SKM-1 treated with dmso at 0.1 percent for 144 hours (cell line): ENCODE data around the gene PPT1.
A peak's percentile ranks its signal among the peaks of the same experiment; 100 is the strongest.

Source experiments
- DNase-seq: peaks from one replicate; lab custom pipeline; 2025; ENCODE audit not compliant: unreplicated experiment; lab: John Stamatoyannopoulos, UW

PPT1 gene

DNA sequence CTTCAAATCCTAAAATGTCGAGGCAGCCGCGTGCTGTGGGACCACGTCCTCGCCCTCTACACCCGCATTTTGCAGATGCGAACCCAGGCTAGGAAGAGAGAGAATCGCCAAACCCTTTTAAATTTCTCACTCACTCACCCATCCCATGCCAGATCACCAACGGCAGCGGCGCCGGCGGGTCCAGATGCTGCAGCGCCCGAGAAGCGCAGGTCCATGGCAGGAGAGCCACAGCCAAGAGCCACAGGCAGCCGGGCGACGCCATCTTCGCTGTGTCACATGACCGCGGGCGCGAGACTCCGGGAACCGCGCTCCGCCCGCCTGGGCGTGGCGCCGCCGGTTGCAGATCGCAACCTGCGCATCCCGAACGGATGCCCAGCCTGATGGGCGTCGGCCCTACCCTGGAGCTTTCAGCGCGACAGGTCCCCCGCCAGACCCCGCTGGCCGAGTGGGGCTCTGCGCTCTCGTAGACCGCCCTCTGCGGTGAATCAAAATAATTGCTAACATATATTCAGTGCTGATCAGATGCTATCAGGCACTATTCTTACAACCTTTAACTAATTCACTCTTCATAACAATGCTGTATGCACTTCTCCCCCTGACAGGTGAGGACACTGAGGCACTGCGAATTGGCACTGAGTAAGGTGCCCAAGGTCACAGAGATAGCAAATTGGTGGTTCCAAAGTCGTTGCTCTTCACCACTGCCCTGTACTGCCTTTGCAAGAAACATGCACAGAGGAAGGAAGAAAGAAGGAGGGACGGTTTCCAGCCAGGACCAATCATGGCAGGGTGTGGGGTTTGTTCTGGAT lies at the start of gene PPT1:
PPT1 (minus strand) TSS at position 276 of the 806 bp plus-strand sequence; CDS start at position 262, 14 bp downstream.
- DNase-seq, result peak; percentile 42

DNA sequence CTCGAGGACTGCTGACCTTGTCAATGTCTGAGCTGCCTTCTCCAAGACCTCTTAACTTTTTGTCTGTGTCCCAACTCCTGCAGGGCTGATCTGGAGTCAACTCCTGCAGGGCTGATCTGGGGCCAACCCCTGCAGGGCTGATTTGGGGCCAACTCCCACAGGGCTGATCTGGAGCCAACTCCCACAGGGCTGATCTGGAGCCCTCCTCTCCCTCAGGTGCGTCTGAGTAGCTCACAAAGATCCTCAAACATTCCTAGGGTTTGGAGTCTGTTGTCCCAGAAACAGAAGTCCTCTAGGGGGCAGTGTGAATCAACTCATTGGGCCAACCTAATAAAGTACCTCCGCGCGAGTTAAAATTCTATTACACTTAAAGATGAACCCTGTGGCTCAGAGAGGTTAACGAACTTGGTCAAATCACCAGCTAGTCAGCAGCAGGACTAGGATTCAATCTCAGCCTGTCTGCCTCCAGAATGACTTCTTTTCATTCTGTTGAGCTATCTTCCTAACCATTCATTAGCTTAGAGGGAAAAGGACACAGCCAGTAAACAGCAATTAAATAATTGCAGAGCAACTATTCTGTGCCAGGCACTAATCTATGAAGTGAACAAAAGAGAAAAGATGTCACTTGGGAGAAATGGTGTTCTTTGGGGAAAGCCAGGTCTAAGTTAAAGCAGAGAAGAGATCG lies 47.0 kb upstream of the PPT1 start:
- DNase-seq, result peak; percentile 59

DNA sequence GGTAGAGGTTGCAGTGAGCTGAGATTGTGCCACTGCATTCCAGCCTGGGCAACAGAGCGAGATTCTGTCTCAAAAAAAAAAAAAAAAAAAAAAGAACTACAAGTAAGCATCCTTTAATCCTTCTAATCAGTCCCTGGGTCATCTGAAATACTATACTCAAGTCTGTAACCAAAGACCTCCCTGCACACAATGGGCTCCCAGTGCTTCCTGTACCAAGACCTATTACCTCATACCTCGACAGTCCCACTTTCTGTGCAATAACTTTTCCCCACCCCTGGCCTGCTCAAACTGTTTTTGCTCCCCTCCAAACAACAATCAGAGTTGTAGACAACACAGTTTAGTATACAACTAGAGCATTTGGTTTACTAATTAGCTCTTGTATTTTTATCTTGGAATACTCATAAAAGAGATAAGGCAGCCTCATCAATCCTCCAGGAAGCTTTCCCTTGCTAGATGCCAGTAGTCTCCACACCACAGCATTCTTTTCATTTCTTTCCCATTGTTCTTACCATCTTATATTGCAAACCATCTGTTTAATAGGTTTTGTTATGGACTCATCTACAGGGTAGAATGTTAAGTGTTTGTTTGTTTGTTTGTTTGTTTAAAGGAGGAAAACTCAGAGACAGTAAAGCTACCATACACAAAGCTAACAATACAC lies 45.0 kb upstream of the PPT1 start:
- DNase-seq, result no peak

DNA sequence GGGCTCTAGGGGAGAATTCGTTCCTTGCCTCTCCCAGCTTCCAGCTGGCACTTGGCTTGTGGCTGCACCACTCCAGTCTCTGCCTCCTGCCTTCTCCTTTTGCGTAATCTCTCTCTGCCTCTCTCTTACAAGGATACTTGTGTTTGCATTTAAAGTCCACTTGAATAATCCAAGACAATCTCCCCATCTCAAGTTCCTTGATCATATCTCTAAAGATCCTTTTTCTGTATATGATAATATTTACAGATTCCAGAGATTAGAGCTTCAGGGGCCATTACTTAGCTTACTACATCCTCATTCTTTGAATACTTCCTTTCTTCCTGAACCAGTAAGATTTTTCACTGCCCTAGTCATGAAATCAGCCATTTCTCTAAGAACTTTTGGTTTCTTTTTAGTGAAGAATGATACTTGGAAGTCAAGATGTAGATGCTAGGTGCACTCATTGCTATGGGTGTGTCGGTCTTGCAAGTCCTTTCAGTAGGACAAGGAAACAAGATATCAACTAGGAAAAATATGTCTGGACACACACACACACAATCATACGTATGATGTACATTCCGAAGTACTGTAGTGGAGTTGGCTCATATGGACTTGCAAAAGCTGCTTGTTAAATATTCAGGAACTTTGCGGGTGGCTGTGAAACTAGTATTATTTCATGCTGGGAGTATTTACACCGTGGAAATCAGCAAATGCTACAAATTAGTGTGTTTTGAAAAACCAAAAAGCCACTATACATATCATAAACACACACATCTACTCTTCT lies 43.3 kb upstream of the PPT1 start:
- DNase-seq, result no peak

DNA sequence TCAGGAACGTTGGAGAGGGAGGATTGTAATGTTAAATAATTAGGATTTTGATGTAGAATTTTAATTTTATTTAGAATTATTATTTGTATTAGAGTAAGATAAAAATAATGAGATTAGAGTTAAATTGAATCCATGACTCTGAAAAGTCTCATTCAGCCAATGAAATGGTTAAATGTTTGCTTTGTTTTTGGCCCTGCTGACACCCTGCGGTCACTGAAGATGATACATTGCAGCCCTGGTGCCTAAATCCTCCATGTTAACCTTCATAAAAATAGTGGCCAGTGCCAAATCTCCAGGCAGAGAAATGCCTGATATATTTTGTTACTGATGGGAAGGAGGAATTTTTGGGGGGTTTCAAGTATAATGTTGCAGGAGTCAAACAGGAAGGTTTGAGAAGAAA lies 36.8 kb upstream of the PPT1 start:
- no peak for DNase-seq

DNA sequence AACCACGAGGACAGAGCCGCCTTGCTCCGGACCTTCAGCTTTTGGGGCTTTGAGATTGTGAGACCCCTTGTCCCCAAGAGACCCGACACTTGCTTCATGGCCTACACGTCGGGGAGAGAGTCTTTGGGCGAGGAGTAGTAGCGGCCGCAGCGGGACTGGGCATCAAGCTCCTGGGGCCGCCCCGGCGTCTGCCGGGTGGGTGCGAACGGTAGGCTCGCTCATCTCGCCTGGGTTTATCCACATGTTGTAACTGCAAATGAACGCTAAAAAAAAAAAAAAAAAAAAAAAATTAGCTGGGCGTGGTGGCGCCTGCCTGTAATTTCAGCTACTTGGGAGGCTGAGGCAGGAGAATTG lies 36.2 kb upstream of the PPT1 start:
- no peak for DNase-seq

DNA sequence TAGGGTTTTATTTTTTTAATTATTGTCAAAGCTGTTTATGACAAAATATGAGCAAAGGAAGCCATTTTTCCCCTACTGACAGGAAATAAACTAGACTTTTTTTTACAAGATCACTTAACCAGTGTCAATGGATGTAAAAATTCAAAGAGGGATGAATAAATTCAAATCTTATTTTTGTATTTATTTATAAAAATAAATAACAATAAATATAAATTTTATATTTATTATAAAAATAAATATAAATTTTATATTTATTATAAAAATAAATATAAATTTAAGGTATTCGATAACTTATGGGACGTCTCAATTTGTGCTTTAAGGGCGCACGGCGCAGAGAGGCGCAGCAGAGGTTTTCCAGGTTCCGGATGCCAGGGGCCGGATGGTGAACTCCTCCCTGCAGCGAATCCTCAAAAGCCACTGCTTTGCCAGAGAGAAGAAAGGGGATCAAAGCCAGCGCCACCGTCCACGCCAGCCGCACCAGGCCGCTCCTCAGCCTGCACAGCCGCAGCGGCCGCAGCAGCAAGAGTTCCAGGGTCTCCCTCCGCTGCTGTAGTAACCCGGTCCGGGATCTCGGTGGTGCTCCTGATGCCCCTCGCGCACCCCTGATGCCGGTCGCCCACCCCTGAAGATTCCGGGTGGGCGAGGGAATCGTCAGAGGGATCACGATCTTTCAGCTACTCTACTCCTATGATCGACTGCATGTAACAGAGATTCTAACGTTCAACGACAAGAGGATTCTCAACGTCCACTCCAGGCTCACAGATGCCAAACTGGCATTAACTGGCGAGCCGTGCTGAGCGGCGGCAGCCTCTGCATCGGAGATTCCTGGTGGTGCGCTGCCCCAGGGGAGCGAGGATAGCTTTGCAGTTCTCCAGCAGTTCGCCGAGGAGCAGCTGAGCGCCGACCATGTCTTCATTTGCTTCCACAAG lies 35.6 kb upstream of the PPT1 start:
- DNase-seq, result no peak

DNA sequence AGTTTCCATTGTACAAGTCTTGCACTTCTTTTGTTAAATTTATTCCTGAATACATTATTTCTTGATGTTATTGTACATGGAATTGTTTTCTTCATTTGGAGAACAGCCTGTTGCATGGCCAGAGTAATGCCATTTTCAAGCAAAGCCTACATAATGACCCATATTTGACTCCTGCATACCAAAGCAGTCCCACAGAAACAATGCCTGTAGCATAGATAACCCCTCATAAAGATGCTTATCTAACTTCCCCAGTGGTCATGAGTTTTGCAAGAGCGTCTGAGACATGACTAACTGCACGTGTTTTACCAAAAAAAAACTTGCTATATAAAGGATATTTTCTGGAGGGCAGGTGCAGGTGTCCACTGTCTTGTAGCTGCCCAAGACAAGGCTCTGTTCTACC lies 33.8 kb upstream of the PPT1 start:
- DNase-seq, result peak; percentile 39

DNA sequence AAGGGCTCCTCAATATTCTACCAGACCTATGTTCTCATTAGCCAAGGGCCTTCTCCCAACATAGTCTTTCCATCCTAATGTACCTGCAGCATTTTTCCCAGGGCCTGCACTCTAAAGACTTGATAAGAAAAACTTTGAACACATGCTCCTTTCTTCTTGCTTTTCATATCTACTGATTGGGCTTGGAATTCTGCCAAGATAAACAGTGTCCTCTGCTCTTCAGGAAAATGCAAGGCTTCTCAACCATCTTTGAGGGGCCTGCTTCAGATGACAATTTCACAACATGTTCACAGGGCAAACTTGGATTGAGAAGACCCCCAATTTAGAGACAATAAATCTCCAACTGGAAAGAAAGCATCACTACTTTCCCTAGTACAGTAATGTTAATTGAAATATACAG lies 25.8 kb upstream of the PPT1 start:
- DNase-seq, result no peak

DNA sequence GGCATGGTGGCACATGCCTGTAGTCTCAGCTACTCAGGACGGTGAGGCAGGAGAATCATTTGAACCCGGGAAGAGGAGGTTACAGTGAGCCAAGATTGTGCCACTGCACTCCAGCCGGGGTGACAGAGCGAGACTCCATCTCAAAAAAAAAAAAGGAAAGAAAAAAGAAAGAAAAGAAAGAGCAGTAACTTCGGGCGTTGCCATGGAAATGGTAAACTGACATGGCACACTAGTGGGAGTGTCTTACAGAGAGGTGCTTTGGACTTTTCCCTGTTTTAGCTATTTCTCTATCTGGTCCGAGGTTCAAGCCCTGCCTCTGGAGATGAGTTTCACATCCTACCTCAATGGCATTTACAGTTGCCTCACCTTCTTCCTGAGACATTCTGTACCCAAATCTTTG lies 23.1 kb upstream of the PPT1 start:
- DNase-seq, result no peak

DNA sequence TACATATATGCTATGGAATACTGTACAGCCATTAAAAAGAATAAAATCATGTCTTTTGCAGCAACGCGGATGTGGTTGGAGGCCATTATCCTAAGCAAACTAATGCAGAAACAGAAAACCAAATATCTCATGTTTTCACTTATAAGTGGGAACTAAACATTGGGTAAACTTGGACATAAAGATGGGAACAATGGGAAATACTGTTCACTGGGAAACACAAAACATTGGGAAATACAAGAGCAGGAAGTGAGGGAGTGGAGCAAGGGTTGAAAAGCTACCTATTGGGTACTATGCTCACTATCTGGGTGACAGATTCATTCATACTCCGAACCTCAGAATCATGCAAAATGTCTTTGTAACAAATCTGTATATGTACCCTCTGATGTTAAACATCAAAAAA lies 17.3 kb upstream of the PPT1 start:
- DNase-seq, result no peak

DNA sequence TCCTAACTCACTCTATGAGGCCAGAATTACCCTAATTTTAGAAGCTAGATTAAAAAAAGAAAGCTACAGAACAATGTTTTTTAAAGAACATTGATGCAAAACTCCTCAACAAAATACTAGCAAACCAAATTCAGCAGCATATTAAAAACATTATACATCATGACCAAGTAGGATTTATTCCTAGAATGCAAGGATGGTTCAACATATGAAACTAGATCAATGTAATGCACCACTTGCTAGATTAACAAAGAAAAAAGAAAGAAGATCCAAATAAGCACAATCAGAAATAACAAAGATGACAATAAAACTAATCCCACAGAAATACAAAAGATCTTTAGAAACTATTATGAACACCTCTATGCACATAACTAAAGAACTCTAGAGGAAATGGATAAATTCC lies 13.3 kb upstream of the PPT1 start:
- DNase-seq, result no peak

DNA sequence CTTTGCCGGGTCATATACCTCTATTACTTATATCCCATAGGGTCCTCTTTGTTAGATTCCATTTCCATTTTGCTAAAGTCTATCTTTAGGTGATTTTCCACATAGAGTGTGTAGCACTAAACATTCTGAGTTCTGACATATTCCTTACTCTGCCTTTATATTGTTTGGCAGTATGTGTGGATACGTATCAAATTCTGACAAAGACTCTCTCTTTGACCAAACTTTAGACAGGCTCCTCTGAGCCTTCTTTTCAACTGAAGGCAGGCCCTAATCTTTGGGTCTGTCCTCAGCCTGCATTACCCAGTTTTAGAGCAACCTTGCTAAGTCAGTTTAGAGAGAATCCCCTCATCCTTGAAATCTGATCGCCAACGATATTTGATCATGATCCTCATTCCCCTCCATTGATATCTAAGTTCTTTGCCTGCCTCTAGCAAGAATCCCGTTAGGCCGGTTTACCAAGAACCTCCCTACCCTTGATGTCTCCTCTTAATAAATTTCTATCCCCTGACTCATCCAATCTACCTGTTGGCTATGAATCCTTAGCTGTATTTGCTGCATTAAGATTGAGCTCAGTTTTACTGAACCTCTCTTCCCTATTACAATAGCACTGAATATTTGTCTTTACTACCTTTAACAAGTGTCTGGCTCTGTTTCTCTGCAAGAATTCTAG lies 10.4 kb upstream of the PPT1 start:
- DNase-seq, result no peak

DNA sequence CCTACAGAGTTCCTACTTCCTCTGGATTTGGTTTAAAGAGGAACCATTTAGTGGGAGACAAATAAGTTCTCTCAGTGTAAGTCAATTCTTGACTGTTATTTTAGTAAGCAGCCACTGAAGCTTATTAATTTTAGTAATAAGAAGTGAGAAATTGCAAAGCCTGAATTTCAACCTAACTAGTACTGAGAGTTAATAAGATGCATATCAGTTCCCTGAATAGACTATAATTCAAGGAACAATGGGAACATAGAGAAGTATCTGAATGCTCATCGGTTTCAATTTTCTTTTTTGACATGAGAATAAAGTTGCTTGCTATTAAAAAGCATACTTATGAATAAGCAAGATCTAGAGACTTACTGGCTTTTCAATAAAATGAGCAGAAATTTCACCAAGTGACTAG lies 8.0 kb upstream of the PPT1 start:
- no peak for DNase-seq

DNA sequence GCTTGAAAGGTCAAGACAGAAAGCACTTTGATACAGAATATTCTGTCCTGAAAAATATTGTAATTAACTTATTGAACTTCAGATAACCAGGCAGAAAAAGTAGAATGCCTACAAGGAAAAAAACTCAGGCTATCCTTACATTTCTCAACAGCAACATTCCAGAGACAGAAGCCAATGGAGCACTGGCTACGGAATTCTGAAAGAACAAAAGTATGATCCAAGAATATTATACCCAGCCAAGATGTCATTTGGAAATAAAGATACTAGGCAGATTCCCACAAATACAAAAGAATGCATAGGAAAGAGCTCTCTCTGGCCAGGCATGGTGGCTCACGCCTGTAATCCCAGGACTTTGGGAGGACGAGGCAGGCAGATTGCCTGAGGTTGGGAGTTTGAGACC lies 5.8 kb upstream of the PPT1 start:
- no peak for DNase-seq

DNA sequence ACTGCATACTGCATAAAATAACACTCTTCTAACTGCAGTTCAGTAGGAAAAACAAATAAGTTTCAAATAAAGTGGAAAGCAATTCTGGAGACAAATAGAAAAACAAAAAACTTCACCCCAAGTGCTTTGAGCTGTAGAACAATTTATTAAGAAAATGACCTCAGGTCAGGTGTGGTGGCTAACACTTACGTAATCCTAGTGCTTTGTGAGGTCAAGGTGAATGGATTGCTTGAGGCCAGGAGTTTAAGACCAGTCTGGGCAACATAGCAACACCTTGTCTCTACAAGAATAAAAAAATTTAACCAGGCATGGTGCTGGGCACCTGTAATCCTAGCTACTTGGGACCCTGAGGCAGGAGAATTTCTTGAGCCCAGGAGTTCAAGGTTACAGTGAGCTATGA lies 5.0 kb upstream of the PPT1 start:
- no peak for DNase-seq

DNA sequence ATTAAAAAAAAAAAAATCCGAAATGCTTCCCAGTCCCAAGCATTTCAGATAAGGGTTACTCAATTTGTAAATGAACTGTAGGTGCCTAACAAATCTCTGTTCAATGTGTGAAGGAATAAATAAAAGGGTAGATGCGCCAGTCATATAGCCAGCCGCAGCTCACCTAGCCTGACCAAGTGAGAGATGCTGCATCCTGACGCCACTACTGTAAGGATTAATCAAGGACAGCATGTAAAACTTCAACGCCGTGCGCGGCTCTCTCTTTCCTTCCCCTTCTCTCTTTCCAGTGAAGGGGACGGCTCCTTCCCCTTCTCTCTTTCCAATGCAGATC lies 441 bp downstream of the PPT1 start:
- DNase-seq, result no peak

DNA sequence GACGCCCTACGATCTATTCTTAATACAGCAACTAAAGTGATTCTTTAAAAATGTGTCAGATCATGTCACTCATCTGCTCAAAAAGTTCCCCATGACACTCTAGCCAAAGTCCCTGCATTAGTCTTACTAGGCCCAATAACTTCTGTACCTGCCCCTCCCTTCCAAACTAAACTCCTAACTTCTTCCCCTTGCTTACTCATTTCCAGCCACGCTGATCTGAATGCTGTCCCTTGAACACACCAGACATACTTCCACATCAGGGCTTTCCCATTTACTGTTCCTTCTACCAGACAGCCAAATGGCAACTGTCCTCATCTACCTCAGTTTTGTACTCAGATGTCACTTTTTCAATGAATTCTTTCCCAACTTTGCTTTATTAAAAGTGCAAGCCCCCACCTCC lies 1.2 kb downstream of the PPT1 start:
- no peak for DNase-seq

DNA sequence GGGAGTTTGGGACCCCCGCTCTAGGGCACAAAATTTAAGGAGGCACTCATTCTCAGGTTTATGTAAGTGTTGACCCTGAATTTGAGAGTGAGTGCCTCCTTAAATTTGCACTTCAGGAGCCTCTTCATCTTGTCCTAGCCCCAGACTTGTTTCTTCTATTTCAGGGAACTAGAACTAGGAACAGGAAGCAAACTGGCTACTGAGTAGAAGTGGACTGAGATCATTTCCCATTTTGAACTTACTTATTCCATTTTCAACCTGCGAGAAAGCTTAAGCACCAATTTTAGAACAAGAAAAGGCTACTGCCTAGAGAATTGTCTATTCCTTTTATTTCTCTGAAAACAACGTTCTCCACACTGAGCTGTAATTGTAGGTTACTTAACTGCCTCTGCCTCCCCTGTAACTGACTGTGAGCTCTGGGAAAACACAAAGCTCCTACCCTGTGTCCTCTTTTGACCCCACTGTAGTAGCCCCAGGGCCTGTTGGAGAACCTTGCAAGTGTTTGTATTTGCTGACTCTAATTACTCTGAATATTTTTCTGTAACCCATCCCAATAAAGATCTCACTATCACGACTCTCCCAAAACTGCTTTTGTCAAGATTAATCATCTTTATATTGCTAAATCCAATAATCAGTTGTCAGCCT lies 2.5 kb downstream of the PPT1 start:
- no peak for DNase-seq
